B cell (primary cell): ENCODE data around the gene PTN.
"Not testable (repeated sequence)": the region's sequence is repeated elsewhere in the genome, so short reads cannot be mapped to it uniquely, and the experiment has no call there.

ENCODE experiments used
- CTCF ChIP-seq: fragments of 200-600 bp; IDR thresholded peaks from one replicate; pipeline ENCODE4 v1.8.0; 2022; ENCODE audit warnings: antibody characterized with exemption, mild to moderate bottlenecking
- EZH2 ChIP-seq: IDR thresholded peaks from 2 replicates; pipeline ENCODE4 v1.6.1; 2012; ENCODE audit warnings: borderline replicate concordance, low read depth, mild to moderate bottlenecking, moderate library complexity, low read length; ENCODE audit not compliant: insufficient read depth, poor library complexity, severe bottlenecking

- not testable (repeated sequence) for TF ChIP-seq CTCF, EZH2
Measured at GRCh38 chr7:137265480-137265879, 78.1 kb downstream of the PTN start.
